UCSD-AML1 (cell line): ENCODE results near the gene LIN52.

ENCODE experiments used
- DNase-seq: peaks from one replicate; lab custom pipeline; 2025; ENCODE audit not compliant: unreplicated experiment; lab: John Stamatoyannopoulos, UW

Gene LIN52

GRCh38 chr14:74223016-74223415 lies 138.3 kb downstream of the LIN52 start:
- DNase-seq = no peak

- no peak for DNase-seq
These were observed 147.0 kb downstream of the LIN52 start for GRCh38 chr14:74231784-74232183.

GRCh38 chr14:74235017-74235416 lies 150.3 kb downstream of the LIN52 start:
- no peak for DNase-seq

- DNase-seq = no peak
These were observed 152.7 kb downstream of the LIN52 start for GRCh38 chr14:74237441-74237840.

GRCh38 chr14:74238974-74239847 lies 154.5 kb downstream of the LIN52 start, which contains the start of gene VSX2:
Gene VSX2, plus strand, starts transcription at chr14:74239449. Its CDS starts 113 bp downstream, at chr14:74239562.
- no peak for DNase-seq

- no peak for DNase-seq
These were observed 155.4 kb downstream of the LIN52 start for GRCh38 chr14:74239848-74240793.

- DNase-seq = no peak
These were observed 156.3 kb downstream of the LIN52 start for GRCh38 chr14:74240794-74241651.

GRCh38 chr14:74241652-74242017 lies 156.9 kb downstream of the LIN52 start:
- no peak for DNase-seq

GRCh38 chr14:74242021-74242779 lies 157.4 kb downstream of the LIN52 start:
- DNase-seq = no peak

- DNase-seq = no peak
These were observed 158.0 kb downstream of the LIN52 start for GRCh38 chr14:74242780-74243042.

GRCh38 chr14:74243051-74243450 lies 158.3 kb downstream of the LIN52 start:
- DNase-seq = no peak

- no peak for DNase-seq
These were observed 159.4 kb downstream of the LIN52 start for GRCh38 chr14:74244115-74244514.

- no peak for DNase-seq
These were observed 160.5 kb downstream of the LIN52 start for GRCh38 chr14:74245292-74245691.

GRCh38 chr14:74246542-74246941 lies 161.8 kb downstream of the LIN52 start:
- DNase-seq = no peak

- no peak for DNase-seq
These were observed 163.3 kb downstream of the LIN52 start for GRCh38 chr14:74248017-74248416.

- no peak for DNase-seq
These were observed 164.9 kb downstream of the LIN52 start for GRCh38 chr14:74249433-74250375.
